Measurements from ENCODE around the gene BLM.

BLM gene

GRCh38 chr15:90790057-90790456, 72.9 kb downstream of the BLM start:
- DNase-seq (ENCODE audit: low spot score): no peak

DNA sequence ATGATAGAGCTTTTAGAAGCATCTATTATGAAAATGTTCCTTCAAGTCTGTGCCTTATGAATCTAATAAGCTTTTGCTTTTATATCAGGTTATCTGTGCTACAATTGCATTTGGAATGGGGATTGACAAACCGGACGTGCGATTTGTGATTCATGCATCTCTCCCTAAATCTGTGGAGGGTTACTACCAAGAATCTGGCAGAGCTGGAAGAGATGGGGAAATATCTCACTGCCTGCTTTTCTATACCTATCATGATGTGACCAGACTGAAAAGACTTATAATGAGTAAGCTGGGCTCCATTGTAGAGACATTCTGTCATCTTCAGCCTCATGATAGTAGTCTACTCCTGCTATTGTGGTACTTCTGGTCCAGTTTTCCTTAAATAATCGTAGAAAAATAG, 73.4 kb downstream of the BLM start:
- no peak for DNase-seq (ENCODE audit: low spot score)

DNA sequence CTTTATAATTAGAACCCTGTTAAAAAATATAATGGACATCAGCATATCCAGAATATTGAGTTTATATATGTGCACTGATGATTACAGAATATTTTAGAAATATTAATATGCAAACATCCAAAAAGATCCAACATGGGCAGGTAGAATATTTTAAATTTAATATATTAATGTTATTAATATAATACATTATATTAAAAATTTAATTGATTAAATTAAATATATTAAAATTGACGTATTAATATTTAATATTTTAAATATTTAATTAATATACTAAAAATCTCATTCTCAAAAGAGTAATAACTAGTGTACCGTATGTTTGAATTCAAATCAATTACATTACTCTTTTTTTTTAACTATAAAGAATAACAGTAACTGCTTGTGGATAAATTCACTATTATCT, 77.4 kb downstream of the BLM start:
- DNase-seq (ENCODE audit: low spot score): no peak

DNA sequence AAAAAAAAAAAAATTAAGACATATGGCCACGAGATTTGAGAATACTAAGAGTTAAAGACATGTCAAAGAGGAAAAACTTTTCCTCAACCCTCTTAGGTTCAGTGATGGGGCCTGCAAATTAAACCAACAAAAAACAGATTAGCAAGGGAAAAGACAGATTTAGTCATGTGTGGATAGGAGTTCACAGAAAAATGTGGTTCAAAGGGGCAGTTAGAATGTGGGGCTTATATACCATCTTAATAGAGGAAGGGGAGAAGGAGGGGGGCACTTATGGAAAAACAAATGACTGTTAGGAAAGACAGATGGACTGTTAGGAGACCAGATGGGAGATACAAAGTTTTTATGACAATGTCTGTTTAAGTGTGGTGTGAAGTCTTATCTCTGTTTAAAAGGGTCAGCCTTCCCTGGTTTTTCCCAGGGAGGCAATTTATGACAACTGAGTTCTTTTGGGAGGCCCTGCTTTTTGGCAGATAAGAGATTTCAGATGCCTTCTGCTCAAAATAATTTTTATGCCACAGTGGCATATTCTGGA, 82.6 kb downstream of the BLM start:
- no peak for DNase-seq (ENCODE audit: low spot score)

- no peak for DNase-seq (ENCODE audit: low spot score)
Observed at GRCh38 chr15:90801803-90802202, 84.7 kb downstream of the BLM start.

DNA sequence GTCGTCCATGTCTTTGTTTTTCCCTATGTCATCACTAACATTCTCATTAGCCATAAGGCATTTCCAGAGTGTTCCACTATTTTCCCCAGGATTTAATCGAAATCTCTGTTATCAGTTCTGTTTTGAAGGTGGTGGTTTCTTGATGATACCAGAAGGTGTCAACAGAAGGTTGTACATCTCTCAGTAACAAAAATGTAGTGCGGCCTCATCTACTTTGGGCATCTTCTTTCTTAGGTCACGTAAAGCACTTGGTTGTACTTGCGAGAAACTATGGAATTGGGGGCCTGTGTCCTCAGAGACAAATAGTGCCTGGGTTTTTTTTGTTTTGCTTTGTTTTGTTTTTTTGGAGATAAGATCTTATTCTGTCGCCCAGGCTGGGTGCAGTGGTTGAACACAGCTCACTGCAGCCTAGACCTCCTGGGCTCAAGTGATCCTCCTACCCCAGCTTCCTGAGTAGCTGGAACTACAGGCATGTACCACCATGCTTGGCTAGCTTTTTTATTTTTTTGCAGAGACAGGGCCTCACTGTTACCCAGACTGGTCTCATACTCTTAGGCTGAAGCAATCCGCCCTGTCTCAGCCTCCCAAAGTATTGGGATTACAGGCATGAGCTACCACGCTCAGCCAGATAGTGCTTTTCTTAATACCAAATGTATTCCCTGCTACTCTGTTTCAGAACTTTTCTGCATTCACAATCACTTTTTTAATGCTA, 90.1 kb downstream of the BLM start:
- no peak for DNase-seq (ENCODE audit: low spot score)

DNA sequence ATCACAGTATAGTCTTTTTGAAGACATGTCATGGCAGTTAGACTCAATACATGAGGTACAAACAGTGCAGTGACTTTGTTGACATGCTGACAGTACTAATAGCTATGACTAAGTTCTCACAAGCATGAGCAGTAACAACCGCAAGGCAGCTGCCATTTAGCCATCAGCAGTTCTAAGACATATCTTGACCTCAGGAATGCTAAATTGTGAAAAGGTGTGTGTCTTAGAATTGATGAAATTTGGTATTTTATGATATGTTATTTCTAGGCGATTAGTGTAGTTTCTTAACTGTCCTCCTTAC, 90.6 kb downstream of the BLM start:
- DNase-seq (ENCODE audit: low spot score): no peak

GRCh38 chr15:90808517-90809235, 91.5 kb downstream of the BLM start:
- DNase-seq (ENCODE audit: low spot score): no peak

- no peak for DNase-seq (ENCODE audit: low spot score)
Observed at GRCh38 chr15:90809536-90809935, 92.4 kb downstream of the BLM start.

DNA sequence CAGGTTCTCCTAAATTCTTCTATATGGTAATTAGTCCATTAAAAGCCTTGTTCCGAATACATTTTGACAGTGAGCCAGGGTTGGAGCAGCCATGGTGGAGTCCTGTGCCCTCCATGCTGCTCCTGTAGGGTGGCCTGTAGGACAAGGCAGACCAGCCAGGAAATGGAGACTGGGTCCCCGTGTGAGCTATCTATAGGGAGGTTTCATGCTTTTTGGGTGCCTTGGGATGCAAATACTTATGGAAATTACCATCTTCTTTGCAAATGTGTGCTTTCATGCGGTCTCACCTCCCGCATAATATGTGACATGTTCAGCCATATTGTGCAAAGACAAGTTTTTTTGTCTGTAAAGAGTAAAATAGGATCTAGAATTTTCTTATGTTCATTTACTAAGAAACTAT, 93.2 kb downstream of the BLM start:
- DNase-seq (ENCODE audit: low spot score): no peak

DNA sequence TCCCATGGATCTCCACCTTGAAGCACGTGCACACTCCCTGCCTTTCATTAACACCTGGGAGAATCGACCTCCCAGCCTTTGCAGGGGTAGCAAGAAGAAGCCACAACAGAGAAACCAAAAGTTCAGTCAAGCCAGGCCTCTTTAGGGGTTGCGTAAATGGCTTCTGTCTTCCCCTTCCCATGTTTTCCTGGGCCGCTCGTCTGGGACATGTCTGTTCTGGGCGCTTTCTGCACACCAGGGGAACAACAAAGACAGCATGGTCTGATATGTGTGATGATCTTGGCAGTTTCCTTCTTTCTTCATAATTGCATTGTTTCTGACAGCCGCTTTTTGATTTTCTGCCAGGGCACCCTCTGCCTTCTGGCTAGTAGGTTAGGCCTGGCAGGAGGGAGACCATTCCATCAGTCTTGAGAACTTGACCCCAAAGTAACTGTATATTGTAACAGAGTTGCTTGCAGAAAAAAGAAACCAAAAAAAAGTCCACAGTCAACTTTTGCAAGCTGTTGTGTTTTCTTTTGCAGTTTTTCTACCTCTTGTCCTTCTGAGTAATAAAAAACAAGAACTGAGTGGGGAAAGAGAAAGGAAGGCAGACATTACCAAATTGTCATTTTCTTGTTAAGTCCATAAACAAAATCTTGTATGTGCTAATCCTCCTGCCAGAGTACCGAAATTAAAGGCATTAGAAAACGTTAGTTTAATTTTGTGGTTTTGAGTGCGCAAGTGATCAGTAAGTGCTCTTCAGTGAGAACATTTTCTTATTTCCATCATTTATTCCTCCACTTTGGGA, 95.2 kb downstream of the BLM start:
- no peak for DNase-seq (ENCODE audit: low spot score)

DNA sequence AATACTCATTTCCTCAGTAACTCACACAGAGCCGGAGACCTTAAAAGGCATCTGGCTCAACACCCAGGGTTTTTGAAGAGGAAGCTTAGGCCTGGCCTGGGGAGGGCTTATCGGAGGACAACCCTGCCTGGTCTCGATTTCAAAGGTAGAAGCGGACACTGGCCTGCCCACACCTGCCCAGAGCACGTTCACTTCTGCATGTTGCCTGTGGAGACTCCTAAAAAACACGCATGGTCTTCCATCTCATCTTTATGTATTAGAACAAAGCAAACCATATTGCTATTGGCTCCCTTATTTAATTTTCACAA, 95.8 kb downstream of the BLM start:
- no peak for DNase-seq (ENCODE audit: low spot score)

DNA sequence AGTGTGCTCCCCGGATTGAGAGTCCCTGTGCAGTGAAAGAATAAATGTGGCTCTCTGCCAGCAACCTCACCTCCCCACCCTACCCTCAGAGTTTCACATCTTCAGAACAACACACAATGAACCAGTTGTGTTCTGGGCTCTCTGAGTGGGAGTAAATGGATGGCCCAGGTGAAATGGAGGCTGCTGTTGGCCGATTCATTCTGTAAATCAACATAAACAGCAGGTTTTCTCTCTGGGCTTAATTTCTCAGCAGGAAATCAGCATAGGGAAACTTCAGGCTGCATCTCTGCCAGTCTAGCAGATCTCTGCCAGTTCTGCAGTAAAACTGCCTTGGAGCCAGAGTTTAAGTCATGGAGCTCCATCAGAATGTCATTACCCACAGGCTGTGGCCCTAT, 96.6 kb downstream of the BLM start:
- peak; percentile 13 for DNase-seq (ENCODE audit: low spot score)

DNA sequence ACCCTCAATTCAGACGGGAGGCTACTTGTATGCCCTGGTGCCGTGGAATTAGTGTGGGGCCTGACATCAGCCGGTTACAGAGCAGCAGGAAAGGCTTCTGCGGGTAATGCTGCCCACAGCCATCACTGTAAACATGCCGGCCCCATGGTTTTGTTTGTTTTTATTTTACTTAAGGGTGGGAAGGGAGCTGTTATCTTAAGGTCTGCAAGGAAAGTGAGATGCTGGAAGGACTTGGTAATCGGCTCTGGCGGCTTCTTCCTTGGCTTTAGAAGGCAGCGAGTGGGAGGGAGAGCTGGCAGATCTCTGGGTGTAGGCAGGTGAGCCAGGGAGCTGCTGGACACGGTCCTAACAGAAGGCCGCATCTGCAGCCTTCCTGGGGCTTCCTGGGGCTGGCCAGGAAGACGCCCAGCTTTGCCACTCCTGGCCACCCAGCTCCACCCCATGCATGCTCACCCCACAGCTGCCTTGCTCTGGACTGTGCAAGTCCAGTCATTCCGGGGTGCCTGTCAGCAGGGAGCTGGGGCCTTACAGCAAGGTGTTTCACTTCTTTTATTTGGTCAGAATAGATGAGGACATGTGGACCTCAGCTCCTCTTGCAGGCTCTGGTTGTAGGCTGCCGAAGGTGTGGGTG, 97.2 kb downstream of the BLM start:
- DNase-seq (ENCODE audit: low spot score): no peak

DNA sequence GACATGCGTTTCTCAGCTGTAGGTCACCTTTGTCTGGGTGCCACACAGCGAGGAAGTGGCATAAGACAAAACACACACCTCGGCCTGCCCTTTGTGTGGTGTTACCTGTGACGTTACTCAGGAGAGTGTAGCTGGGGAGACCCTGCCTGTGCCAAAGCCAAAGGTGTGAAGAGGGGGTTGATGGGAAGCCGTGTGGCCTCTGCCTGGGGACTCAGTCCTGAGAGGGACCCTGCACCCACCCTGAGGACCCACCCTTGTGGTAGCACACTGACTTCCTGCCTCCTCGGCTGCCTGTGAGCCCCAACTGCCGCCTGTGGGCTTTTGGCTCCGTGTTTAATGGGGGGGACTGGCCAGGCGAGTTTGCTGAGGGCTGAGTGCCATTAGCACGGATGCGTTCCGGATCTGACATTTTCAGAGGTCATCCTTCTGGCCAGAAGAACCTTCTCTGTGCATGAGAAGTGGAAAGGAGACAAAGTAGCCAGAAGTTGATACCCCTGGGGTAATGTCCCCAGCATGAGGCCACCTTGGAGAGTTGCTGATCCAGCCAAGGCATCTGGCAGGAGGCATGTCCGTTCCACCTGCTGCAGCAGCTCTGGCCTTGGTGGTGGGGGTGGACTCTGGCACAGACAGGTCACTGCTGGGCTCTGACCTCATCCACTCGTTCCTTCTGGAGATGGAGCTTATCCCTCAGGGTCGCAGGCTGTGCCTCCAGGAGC, 99.4 kb downstream of the BLM start:
- DNase-seq (ENCODE audit: low spot score): no peak

GRCh38 chr15:90817117-90818057, 100.2 kb downstream of the BLM start:
- DNase-seq (ENCODE audit: low spot score): no peak

- no peak for DNase-seq (ENCODE audit: low spot score)
Observed at GRCh38 chr15:90818251-90819210, 101.4 kb downstream of the BLM start.

DNA sequence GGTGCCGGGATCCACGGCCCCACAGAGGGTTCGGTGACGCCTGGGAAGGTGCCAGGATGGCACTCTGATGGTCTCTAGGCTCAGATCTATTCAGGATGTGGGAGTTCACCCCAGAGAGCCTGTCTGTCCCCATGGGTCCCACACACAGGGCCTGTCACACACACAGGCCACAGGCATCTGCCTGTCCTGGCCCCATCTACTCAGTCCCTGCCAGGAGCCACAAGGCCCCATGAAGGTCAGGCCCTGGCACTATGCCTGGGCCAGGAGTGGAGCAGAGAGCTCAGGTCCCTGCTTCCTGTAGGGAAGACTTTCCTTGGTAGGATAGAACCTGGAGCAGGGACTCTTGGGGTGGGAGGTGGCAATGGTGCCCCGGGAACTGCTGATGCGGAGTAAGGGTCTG, 102.2 kb downstream of the BLM start:
- DNase-seq (ENCODE audit: low spot score): no peak

DNA sequence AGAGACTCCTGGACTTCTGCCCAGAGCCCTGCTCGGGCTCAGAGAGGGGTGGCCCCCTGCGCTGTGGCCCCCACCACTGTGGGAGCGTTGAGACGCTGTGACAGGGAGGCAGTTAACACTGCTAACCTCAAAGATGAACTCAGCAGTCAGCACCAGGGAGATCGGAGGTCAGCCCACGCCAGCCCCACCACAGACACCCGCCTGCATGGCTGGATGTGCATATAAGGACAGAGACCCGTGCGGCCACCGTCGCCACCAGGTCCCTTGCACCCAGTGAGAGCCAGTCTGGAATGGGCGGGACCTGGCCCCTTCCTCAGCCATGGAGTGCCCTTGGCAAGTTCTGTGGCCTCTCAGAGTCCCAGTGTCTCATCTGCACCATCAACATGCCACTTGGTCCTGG, 102.7 kb downstream of the BLM start:
- no peak for DNase-seq (ENCODE audit: low spot score)

GRCh38 chr15:90820481-90820880, 103.3 kb downstream of the BLM start:
- no peak for DNase-seq (ENCODE audit: low spot score)
